ENCODE measurements around the gene MRTFB. TPM values are rescaled to one million over a fixed set of nuclear protein-coding genes. Genes with fewer than 3 reads are reported as not detected.

Gene MRTFB
- total and polyA plus RNA-seq, 12 donors: 4.1 to 41.8 (median 32.5) TPM

DNA sequence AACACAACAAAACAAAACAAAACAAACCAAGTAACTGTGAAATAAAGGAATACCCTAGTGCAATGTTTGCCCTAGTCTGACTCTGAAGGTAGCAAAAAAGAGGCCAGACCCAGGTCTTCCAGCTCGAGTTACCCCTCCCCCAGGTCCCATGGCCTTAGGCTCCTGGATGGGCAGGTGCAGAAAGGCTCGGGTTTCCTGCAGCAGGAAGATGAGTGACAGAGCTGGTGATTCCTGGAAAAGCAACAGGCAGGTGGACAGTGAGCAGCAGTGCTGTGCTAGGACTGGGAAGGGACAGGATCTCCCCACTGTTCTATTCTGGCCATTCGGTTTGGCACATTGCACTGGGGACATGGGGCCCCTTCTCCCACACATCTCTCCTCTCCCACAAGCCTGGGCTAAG is 42.9 kb upstream of the MRTFB start:
- TF ChIP-seq, protein P1, sequence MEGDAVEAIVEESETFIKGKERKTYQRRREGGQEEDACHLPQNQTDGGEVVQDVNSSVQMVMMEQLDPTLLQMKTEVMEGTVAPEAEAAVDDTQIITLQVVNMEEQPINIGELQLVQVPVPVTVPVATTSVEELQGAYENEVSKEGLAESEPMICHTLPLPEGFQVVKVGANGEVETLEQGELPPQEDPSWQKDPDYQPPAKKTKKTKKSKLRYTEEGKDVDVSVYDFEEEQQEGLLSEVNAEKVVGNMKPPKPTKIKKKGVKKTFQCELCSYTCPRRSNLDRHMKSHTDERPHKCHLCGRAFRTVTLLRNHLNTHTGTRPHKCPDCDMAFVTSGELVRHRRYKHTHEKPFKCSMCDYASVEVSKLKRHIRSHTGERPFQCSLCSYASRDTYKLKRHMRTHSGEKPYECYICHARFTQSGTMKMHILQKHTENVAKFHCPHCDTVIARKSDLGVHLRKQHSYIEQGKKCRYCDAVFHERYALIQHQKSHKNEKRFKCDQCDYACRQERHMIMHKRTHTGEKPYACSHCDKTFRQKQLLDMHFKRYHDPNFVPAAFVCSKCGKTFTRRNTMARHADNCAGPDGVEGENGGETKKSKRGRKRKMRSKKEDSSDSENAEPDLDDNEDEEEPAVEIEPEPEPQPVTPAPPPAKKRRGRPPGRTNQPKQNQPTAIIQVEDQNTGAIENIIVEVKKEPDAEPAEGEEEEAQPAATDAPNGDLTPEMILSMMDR (IDR thresholded peaks at IDR 0.05): no peak
- no peak overlapping the region for H3K4me3 ChIP-seq
- peaks cover 0 to 16% (median 9%) of the 10 kb centered on the region in 9 donors for H3K4me1 ChIP-seq
- H3K9me3 ChIP-seq: no peaks in the 10 kb centered on the region
- DNase-seq (no peak), ATAC-seq (no peak)
- intact Hi-C loops (cut with DNase I): loop anchor here in 1 of 10 donors (10.0 kb wide), 1 partner anchor 157 kb away; no protein-coding TSS in a partner anchor
- no peaks in the 10 kb centered on the region for H3K27me3 ChIP-seq
- H3K27ac ChIP-seq: no peak overlapping the region
- no peaks in the 10 kb centered on the region for H3K36me3 ChIP-seq
- 67 to 81% methylated on average over 3 of the region's 3 CpGs for WGBS, 2 donors

DNA sequence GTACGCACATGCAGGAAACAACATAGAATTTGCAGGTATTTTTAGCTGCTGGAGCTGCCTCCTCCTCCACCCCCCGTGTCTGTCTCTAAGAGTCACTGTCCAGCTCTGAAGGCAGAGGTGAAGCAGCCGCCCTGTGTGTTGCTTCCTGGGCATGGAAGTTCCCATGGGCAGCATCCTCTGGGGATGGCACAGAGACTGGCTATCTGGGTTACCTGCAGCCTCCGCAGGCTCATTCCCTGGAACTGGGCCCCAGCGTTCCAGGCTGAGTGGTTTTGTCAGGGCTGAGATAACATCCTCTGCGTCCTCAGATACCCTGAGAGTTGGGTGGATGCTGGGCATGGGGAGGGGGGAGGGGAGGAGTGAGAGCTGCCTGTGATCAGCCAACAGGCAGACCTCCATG is 41.5 kb upstream of the MRTFB start:
- Histone ChIP-seq H3K36me3 (no peaks in the 10 kb centered on the region), H3K27ac (peak overlapping the region in 1 of 10 donors; percentile 17), H3K4me3 (no peak overlapping the region), H3K9me3 (no peaks in the 10 kb centered on the region), H3K4me1 (peaks cover 0 to 10% (median 8%) of the 10 kb centered on the region in 9 donors), H3K27me3 (no peaks in the 10 kb centered on the region)
- intact Hi-C loops (cut with DNase I): loop anchor here in 1 of 10 donors (10.0 kb wide), 1 partner anchor 155 kb away; no protein-coding TSS in a partner anchor
- TF ChIP-seq, protein P1 (IDR thresholded peaks at IDR 0.05): no peak
- peak; percentile 34 to 91 (median 79) for ATAC-seq
- DNase-seq: peak; percentile 22 to 33
- 16 to 26% methylated on average over 6 of the region's 6 CpGs for WGBS, 2 donors

DNA sequence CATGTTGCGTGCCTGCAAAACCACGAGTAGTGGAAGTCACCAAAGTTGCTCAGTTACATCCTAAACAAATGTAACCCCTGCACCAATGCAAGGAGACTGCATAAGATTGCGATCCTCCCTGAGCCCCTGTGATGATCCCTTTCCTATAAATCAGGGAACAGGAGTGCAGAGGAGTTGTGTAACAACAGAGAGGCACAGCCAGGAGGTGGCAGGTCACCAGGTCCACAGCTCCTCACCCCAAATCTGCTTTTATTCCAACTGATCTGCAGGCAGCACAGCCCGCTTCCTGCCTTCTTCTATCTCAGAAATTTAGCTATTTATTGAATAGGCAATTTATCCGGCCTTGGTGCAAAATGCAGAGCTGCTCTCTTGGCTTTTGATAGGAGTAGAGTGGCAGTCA is 36.0 kb upstream of the MRTFB start:
- TF ChIP-seq, protein P1 (IDR thresholded peaks at IDR 0.05): no peak
- no peak overlapping the region for H3K27ac ChIP-seq
- no peak for ATAC-seq
- no peaks in the 10 kb centered on the region for H3K36me3 ChIP-seq
- H3K4me1 ChIP-seq: peaks cover 0 to 2% (median under 1%) of the 10 kb centered on the region in 9 donors
- no peaks in the 10 kb centered on the region for H3K27me3 ChIP-seq
- 80 to 90% methylated on average over 5 of the region's 5 CpGs for WGBS, 2 donors
- peaks cover 0 to 16% (median 4%) of the 10 kb centered on the region in 11 donors for H3K9me3 ChIP-seq
- H3K4me3 ChIP-seq: no peak overlapping the region
- DNase-seq: no peak
- intact Hi-C loops (cut with DNase I): no loop called here

DNA sequence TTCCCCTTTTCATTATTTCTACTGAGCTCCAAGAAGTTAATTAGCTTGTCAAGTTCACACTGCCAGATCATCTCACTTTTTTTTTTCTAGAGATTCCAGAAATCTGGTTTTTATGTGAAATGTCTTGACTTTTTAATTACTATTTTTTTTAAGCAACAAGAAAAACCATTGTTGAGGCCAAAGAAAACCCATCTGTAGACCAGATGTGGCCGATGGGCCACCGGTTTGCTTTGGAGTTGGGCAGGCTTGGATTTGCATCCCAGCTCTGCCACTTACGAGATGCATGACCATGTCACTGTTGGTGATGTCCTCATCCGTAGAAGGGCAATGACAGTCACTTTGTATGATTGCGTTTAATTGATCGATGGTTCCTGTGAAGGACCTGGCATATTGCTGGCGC is 34.2 kb upstream of the MRTFB start:
- H3K9me3 ChIP-seq: peaks cover 0 to 16% (median 4%) of the 10 kb centered on the region in 11 donors
- WGBS, 2 donors: 95% methylated on average over 7 of the region's 7 CpGs
- intact Hi-C loops (cut with DNase I): no loop called here

More for the DNA sequence above, 34.2 kb upstream of the MRTFB start:
- no peaks in the 10 kb centered on the region for H3K27me3 ChIP-seq
- no peak overlapping the region for H3K27ac ChIP-seq
- peaks cover 0 to 12% (median 0%) of the 10 kb centered on the region in 9 donors for H3K4me1 ChIP-seq
- DNase-seq (no peak), ATAC-seq (no peak)
- no peaks in the 10 kb centered on the region for H3K36me3 ChIP-seq
- H3K4me3 ChIP-seq: no peak overlapping the region
- TF ChIP-seq, protein P1 (IDR thresholded peaks at IDR 0.05): no peak
